Measurements from ENCODE around the gene R3HDM1.

Gene R3HDM1

DNA sequence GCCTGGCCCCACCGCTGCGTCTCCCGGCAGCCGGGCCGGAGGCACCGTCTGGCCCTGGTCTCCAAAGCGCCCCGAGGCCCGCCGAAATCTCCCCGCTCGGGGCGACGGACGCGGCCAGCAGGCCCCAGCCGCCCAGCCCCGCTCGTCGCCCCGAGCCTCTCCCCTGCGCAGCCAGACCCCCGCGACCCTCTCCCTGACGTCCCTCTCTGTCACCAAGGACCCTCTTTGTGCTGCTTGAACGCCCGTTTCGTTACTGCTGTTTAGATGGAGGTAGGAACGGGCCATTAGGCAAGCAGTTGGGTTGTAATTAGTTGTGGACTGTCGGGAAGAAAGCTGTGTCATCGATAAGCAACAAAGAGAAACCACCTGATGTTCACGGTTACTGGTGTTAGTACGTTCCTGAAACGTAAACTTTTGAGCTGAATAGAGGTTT lies 211.1 kb downstream of the R3HDM1 start:
- Histone ChIP-seq H3K36me3 (ENCODE audit: low read depth) (peaks cover 23% of the 10 kb centered on the region), H3K9me3 (ENCODE audit: severe bottlenecking) (no peaks in the 10 kb centered on the region), H3K4me1 (ENCODE audit: insufficient read depth, poor library complexity, severe bottlenecking) (peaks cover 21% of the 10 kb centered on the region), H3K27ac (ENCODE audit: poor library complexity, severe bottlenecking) (peak overlapping the region; percentile 73), H3K4me3 (ENCODE audit: severe bottlenecking) (peak overlapping the region; percentile 60), H3K27me3 (ENCODE audit: insufficient read depth, poor library complexity, severe bottlenecking) (no peaks in the 10 kb centered on the region)
- TF ChIP-seq, protein P1, sequence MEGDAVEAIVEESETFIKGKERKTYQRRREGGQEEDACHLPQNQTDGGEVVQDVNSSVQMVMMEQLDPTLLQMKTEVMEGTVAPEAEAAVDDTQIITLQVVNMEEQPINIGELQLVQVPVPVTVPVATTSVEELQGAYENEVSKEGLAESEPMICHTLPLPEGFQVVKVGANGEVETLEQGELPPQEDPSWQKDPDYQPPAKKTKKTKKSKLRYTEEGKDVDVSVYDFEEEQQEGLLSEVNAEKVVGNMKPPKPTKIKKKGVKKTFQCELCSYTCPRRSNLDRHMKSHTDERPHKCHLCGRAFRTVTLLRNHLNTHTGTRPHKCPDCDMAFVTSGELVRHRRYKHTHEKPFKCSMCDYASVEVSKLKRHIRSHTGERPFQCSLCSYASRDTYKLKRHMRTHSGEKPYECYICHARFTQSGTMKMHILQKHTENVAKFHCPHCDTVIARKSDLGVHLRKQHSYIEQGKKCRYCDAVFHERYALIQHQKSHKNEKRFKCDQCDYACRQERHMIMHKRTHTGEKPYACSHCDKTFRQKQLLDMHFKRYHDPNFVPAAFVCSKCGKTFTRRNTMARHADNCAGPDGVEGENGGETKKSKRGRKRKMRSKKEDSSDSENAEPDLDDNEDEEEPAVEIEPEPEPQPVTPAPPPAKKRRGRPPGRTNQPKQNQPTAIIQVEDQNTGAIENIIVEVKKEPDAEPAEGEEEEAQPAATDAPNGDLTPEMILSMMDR (IDR thresholded peaks at IDR 0.05; ENCODE audit: poor library complexity, severe bottlenecking) = no peak
- peak; percentile 31 for ATAC-seq (ENCODE audit: low read depth)
- DNase-seq (ENCODE audit: low spot score) = no peak

GRCh38 chr2:135743860-135744259 lies 212.6 kb downstream of the R3HDM1 start:
- no peak overlapping the region for H3K4me3 ChIP-seq (ENCODE audit: severe bottlenecking)
- TF ChIP-seq, protein P1 (IDR thresholded peaks at IDR 0.05; ENCODE audit: poor library complexity, severe bottlenecking) = no peak
- no peak for ATAC-seq (ENCODE audit: low read depth)
- no peaks in the 10 kb centered on the region for H3K27me3 ChIP-seq (ENCODE audit: insufficient read depth, poor library complexity, severe bottlenecking)
- H3K9me3 ChIP-seq (ENCODE audit: severe bottlenecking) = no peaks in the 10 kb centered on the region
- peaks cover 34% of the 10 kb centered on the region for H3K36me3 ChIP-seq (ENCODE audit: low read depth)
- peaks cover 21% of the 10 kb centered on the region for H3K4me1 ChIP-seq (ENCODE audit: insufficient read depth, poor library complexity, severe bottlenecking)
- no peak for DNase-seq (ENCODE audit: low spot score)
- no peak overlapping the region for H3K27ac ChIP-seq (ENCODE audit: poor library complexity, severe bottlenecking)

GRCh38 chr2:135744760-135745314 lies 213.6 kb downstream of the R3HDM1 start:
- H3K36me3 ChIP-seq (ENCODE audit: low read depth) = peaks cover 44% of the 10 kb centered on the region
- DNase-seq (ENCODE audit: low spot score) = no peak
- no peak for ATAC-seq (ENCODE audit: low read depth)
- no peaks in the 10 kb centered on the region for H3K9me3 ChIP-seq (ENCODE audit: severe bottlenecking)
- H3K27ac ChIP-seq (ENCODE audit: poor library complexity, severe bottlenecking) = no peak overlapping the region
- no peaks in the 10 kb centered on the region for H3K27me3 ChIP-seq (ENCODE audit: insufficient read depth, poor library complexity, severe bottlenecking)
- H3K4me3 ChIP-seq (ENCODE audit: severe bottlenecking) = no peak overlapping the region
- H3K4me1 ChIP-seq (ENCODE audit: insufficient read depth, poor library complexity, severe bottlenecking) = peaks cover 21% of the 10 kb centered on the region
- TF ChIP-seq, protein P1 (IDR thresholded peaks at IDR 0.05; ENCODE audit: poor library complexity, severe bottlenecking) = peak; percentile 32

GRCh38 chr2:135745545-135745944 lies 214.3 kb downstream of the R3HDM1 start:
- ATAC-seq (ENCODE audit: low read depth) (no peak), DNase-seq (ENCODE audit: low spot score) (no peak)
- H3K36me3 ChIP-seq (ENCODE audit: low read depth) = peaks cover 50% of the 10 kb centered on the region
- TF ChIP-seq, protein P1 (IDR thresholded peaks at IDR 0.05; ENCODE audit: poor library complexity, severe bottlenecking) = no peak
- H3K4me3 ChIP-seq (ENCODE audit: severe bottlenecking) = no peak overlapping the region
- no peaks in the 10 kb centered on the region for H3K27me3 ChIP-seq (ENCODE audit: insufficient read depth, poor library complexity, severe bottlenecking)
- no peak overlapping the region for H3K27ac ChIP-seq (ENCODE audit: poor library complexity, severe bottlenecking)
- H3K4me1 ChIP-seq (ENCODE audit: insufficient read depth, poor library complexity, severe bottlenecking) = peaks cover 21% of the 10 kb centered on the region
- H3K9me3 ChIP-seq (ENCODE audit: severe bottlenecking) = no peaks in the 10 kb centered on the region

GRCh38 chr2:135755573-135755972 lies 224.3 kb downstream of the R3HDM1 start:
- Histone ChIP-seq H3K4me3 (ENCODE audit: severe bottlenecking) (no peak overlapping the region), H3K4me1 (ENCODE audit: insufficient read depth, poor library complexity, severe bottlenecking) (no peaks in the 10 kb centered on the region), H3K36me3 (ENCODE audit: low read depth) (peaks cover 89% of the 10 kb centered on the region), H3K27me3 (ENCODE audit: insufficient read depth, poor library complexity, severe bottlenecking) (no peaks in the 10 kb centered on the region), H3K27ac (ENCODE audit: poor library complexity, severe bottlenecking) (no peak overlapping the region), H3K9me3 (ENCODE audit: severe bottlenecking) (peaks cover 9% of the 10 kb centered on the region)
- ATAC-seq (ENCODE audit: low read depth) = no peak
- no peak for DNase-seq (ENCODE audit: low spot score)
- TF ChIP-seq, protein P1 (IDR thresholded peaks at IDR 0.05; ENCODE audit: poor library complexity, severe bottlenecking) = no peak

All from RWPE2 (cell line).